HG02938 (cell line): ENCODE results near the gene MRTFB.

Experiments
- ATAC-seq: cut with Tn5 transposase; IDR thresholded peaks from one replicate; pipeline ENCODE4 v1.9.1; 2021; ENCODE audit warnings: mild to moderate bottlenecking, moderate library complexity; ENCODE audit not compliant: unreplicated experiment

MRTFB gene

GRCh38 chr16:14283786-14284185, 212.7 kb downstream of the MRTFB start:
- ATAC-seq, result no peak

GRCh38 chr16:14284371-14284770, 213.3 kb downstream of the MRTFB start:
- no peak for ATAC-seq

- peak; percentile 41 for ATAC-seq
Observed at GRCh38 chr16:14284930-14285512, 213.9 kb downstream of the MRTFB start.

GRCh38 chr16:14285513-14286367, 214.6 kb downstream of the MRTFB start:
- ATAC-seq, result peak; percentile 78

- no peak for ATAC-seq
Observed at GRCh38 chr16:14286368-14287230, 215.5 kb downstream of the MRTFB start.

GRCh38 chr16:14289692-14290340, 218.7 kb downstream of the MRTFB start:
- ATAC-seq, result no peak

GRCh38 chr16:14291286-14291685, 220.2 kb downstream of the MRTFB start:
- ATAC-seq, result no peak

- no peak for ATAC-seq
Observed at GRCh38 chr16:14292051-14292825, 221.1 kb downstream of the MRTFB start.

GRCh38 chr16:14296663-14297062, 225.5 kb downstream of the MRTFB start:
- no peak for ATAC-seq

- ATAC-seq, result no peak
Observed at GRCh38 chr16:14298374-14299122, 227.4 kb downstream of the MRTFB start.

- ATAC-seq, result peak; percentile 60
Observed at GRCh38 chr16:14300705-14301168, 229.6 kb downstream of the MRTFB start.

GRCh38 chr16:14301169-14302030, 230.3 kb downstream of the MRTFB start:
- ATAC-seq, result no peak

GRCh38 chr16:14302031-14302398, 230.9 kb downstream of the MRTFB start:
- no peak for ATAC-seq

GRCh38 chr16:14302399-14303181, 231.5 kb downstream of the MRTFB start:
- no peak for ATAC-seq

- no peak for ATAC-seq
Observed at GRCh38 chr16:14303182-14303618, 232.1 kb downstream of the MRTFB start.

- ATAC-seq, result no peak
Observed at GRCh38 chr16:14303639-14304394, 232.7 kb downstream of the MRTFB start.

- no peak for ATAC-seq
Observed at GRCh38 chr16:14304891-14305460, 233.9 kb downstream of the MRTFB start.
